Stimulated activated CD4-positive, alpha-beta T cell treated with anti-CD3 and anti-CD28 coated beads, TNF-alpha, amount 100 ng/mL, for 48 hours (primary cell): ENCODE results near the gene STAM.

Source experiments
- DNase-seq, 3 donors: peaks; one replicate each; pipeline ENCODE4 v3.0.0-alpha.2; 2020; ENCODE audit warnings: low read depth in 3 of 3

The STAM gene

GRCh38 chr10:17730667-17731066 lies 86.7 kb downstream of the STAM start:
- no peak for DNase-seq

DNA sequence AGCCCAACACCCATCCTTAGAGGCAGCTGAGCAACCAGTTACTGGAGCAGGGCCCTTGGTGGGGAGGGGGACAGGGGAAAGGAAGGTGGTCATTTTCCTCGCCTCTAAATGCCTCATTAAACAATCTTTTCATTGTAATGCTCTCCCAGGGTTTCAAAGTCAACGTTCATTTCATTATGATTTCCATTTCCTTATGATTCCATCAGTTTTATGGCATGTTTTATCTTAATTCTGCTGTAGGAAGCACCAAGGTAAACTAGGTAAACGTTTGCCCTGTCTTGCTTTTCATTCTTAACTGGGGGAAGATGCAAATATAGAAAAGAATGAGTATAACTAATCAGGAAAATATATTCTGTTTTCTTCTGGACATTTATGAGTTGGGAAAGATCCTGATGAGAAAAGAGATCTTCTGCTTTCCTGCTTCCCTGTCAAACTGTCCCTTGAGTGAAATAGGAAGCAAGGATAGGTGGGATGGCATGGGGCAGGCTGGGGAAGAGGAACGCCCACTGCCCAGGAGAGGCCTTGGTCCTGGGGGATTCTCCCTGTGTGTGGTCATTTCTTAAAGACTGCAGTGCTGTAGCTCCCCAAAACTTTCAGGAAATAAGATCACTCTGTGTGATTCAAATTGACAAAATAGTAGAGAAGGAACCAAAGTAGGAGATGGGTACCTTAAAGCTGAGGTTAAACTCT lies 87.5 kb downstream of the STAM start:
- no peak for DNase-seq

DNA sequence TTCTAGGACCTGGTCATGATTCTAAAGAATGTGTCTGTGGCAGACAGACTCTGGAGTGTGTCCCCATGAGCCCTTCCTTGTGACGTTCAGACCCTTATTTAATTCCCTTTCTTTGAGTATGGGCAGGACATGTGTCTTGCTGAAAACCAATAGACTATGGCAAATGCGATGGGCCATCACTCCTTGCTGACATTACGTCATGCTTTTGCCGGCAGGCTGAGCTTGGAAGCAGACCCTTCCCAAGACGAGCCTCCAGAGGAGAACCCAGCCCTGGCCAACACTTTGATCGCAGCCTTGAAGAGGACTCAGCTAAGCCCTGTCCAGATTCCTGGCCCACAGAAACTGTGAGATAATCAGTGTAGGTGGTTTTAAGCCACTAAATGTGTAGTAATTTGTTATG lies 89.7 kb downstream of the STAM start:
- DNase-seq = no peak

DNA sequence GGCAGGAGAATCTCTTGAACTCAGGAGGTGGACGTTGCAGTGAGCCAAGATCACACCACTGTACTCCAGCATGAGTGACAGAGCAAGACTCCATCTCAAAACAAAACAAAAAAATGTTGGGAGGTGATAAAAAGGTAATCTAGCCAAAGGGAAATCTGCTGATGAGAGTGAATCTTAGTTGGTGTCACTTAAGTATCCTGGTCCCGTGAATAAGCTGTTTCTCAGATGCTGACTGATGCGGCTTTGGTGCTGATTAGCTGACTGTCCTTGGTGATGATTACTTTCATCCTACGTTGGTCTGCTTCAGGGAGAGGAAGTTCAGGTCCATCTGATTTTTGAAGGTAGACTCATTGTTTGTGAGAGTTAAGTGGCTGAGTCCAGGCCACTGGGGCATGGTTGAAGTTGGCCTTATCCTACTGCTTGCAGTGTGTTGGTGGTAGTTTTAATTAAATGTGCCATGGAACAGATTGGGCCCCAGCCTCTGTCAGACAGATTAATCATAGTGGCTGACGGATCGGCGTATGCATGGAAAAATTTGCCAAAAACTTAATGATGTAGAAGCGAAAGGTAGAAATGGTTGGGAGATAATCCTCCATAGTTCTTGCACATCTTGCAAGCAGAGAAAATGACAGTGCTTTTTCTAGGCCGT lies 90.6 kb downstream of the STAM start:
- no peak for DNase-seq

GRCh38 chr10:17735166-17735941 lies 91.4 kb downstream of the STAM start:
- no peak for DNase-seq

GRCh38 chr10:17736223-17736622 lies 92.3 kb downstream of the STAM start:
- DNase-seq = no peak

DNA sequence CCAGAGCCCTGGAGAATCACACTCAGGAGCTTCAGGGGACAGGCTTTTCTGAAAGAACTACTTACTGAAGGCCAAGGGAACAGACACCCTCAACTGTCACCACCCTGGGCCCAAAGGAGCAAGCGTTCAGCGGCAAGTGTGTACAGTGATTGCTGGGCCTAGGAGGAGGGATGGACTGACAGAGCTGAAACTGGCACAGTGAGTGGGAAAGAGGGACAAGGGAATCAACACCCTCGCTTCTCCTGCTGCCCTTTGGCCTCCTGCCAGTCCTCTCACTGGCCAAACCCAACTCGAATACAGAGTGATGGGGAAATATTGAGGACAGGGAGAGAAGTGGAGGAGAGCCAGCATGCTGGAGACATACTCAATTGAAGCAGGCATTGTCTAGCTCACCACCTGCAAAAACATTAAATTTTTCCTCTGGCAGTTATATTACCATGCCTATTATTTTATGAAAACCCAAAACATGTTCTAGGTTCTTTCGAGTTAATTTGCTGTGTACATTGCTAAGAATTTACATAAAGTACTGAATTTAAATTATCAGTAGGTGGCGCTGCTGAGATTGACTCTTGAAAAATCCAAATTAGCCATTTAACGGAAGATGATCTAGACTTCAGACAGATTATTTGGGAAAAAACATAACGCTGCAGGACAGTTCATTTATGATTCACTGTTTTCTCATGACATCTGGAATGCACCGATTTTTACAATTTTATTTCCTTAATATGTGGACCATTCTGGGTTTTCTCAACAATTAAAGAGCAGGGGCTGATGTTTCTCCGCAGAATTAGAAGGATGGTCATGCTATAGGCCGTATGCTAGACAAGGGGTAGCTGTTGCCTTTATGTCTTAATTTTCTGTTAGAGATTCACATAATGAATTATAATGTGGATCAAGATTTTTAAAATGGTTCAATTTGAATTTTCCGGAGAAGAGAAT lies 93.3 kb downstream of the STAM start:
- no peak for DNase-seq

- DNase-seq = no peak
Measured at GRCh38 chr10:17740668-17741067, 96.7 kb downstream of the STAM start.

- DNase-seq = peak; percentile 32 to 63 (median 58)
Measured at GRCh38 chr10:17742918-17743317, 99.0 kb downstream of the STAM start.

DNA sequence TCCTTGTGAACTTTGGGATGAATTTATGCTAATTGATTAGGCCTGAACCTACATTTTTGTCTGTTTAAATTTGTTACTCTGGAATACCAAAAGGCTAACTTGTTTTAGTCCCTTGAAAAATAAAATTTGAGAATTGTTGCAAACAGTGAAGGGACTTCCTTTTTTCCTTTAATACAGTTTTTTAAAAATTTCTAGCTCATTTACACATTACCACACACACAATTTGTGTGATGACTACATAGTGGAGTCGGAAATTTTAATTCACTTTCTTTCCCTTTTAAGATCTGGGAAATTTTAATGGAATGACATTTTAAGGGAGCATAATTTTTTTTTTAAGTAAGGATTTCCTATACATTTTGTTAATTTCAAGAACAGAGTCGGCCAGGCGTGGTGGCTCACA lies 99.5 kb downstream of the STAM start:
- DNase-seq = no peak

GRCh38 chr10:17744341-17744861 lies 100.5 kb downstream of the STAM start:
- no peak for DNase-seq

- no peak for DNase-seq
Measured at GRCh38 chr10:17747883-17748550, 104.1 kb downstream of the STAM start.

- no peak for DNase-seq
Measured at GRCh38 chr10:17749890-17750289, 105.9 kb downstream of the STAM start.

GRCh38 chr10:17751781-17752445 lies 108.0 kb downstream of the STAM start, which contains the start of gene TMEM236:
TMEM236 (plus strand) TSS chr10:17752201; CDS start chr10:17752296, 95 bp downstream.
- no peak for DNase-seq

GRCh38 chr10:17756557-17757217 lies 112.7 kb downstream of the STAM start:
- no peak for DNase-seq

DNA sequence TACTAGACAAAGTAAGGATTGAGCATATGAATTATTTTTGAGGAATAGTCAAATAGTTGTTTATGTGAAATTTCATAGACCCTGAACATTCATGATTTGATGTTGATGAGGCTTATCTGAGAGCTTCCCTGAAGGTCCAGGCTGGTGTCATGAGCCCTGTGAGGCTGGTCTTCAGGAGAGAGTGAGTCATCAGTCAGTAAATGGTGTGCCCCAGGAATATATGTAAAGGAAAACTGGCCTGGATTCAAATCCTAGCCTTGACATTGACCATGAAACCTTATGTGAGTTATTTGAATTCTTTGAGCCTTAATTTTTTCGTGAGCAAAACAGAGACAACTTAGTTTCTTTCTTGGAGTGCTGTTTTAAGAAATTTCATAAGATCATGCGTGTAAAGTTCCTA lies 114.2 kb downstream of the STAM start:
- no peak for DNase-seq

- no peak for DNase-seq
Measured at GRCh38 chr10:17758896-17759295, 114.9 kb downstream of the STAM start.

GRCh38 chr10:17764142-17764541 lies 120.2 kb downstream of the STAM start:
- DNase-seq = no peak

GRCh38 chr10:17765602-17766001 lies 121.7 kb downstream of the STAM start:
- no peak for DNase-seq
